MCF 10A (cell line): ENCODE results near the gene MEX3A. TPM values are rescaled to one million over a fixed set of nuclear protein-coding genes. Genes with fewer than 3 reads are reported as not detected.

Experiments used
- BruUV-seq: library from RNA; stranded (reverse); fragments of 400-500 nt; replicated peaks from 2 replicates; lab custom pipeline; 2021; lab: Mats Ljungman, UMichigan
- CTCF ChIA-PET: fragments of 300-600 bp; sonication (Branson Sonifier 250); formaldehyde crosslinking; extraction: SDS; loops from one replicate; lab custom pipeline; 2021; ENCODE audit warnings: antibody characterized with exemption, inconsistent platforms; lab: Yijun Ruan, JAX
- POLR2A ChIA-PET: fragments of 300-600, 350-650 bp; sonication (Branson Sonifier 250); formaldehyde crosslinking; extraction: SDS; loops from one replicate; lab custom pipeline; 2020; ENCODE audit warnings: antibody characterized with exemption, inconsistent platforms; lab: Yijun Ruan, JAX
- DNase-seq: peaks from one replicate; pipeline ENCODE4 v3.0.0-alpha.2; 2018; ENCODE audit not compliant: unreplicated experiment
- H3K27ac Mint-ChIP-seq: one replicate; pipeline ENCODE4 v1.8.0; 2022; ENCODE audit warnings: mild to moderate bottlenecking, low read depth, mixed read lengths; ENCODE audit not compliant: unreplicated experiment
- H3K27me3 Mint-ChIP-seq: one replicate; pipeline ENCODE4 v1.8.0; 2022; ENCODE audit warnings: mixed read lengths; ENCODE audit not compliant: insufficient read depth, unreplicated experiment
- H3K36me3 Mint-ChIP-seq: one replicate; pipeline ENCODE4 v1.8.0; 2022; ENCODE audit warnings: mild to moderate bottlenecking, moderate library complexity, mixed read lengths; ENCODE audit not compliant: insufficient read depth, unreplicated experiment
- H3K4me1 Mint-ChIP-seq: one replicate; pipeline ENCODE4 v1.8.0; 2022; ENCODE audit warnings: mixed read lengths; ENCODE audit not compliant: insufficient read depth, unreplicated experiment
- H3K4me3 Mint-ChIP-seq: one replicate; pipeline ENCODE4 v1.8.0; 2022; ENCODE audit warnings: mild to moderate bottlenecking, moderate library complexity, mixed read lengths; ENCODE audit not compliant: unreplicated experiment
- H3K9me3 Mint-ChIP-seq: one replicate; pipeline ENCODE4 v1.8.0; 2022; ENCODE audit warnings: mixed read lengths; ENCODE audit not compliant: unreplicated experiment
- intact Hi-C: fragments of 100-400 bp; cut with micrococcal nuclease; formaldehyde crosslinking; loops from 2 replicates; pipeline ENCODE4 v1.14.1; 2022
- total RNA-seq: library from RNA; stranded (reverse); gene quantifications from 2 replicates; pipeline ENCODE4 v1.2.3, GENCODE V29; 2022
- TF ChIP-seq, protein P1 (sequence below): fragments of 200-600 bp; IDR thresholded peaks from one replicate; pipeline ENCODE4 v1.8.0; 2022; ENCODE audit warnings: antibody characterized with exemption, mild to moderate bottlenecking; ENCODE audit not compliant: unreplicated experiment

The MEX3A gene
- total RNA-seq, 1 experiment from 2014 or later: 0.91 TPM

DNA sequence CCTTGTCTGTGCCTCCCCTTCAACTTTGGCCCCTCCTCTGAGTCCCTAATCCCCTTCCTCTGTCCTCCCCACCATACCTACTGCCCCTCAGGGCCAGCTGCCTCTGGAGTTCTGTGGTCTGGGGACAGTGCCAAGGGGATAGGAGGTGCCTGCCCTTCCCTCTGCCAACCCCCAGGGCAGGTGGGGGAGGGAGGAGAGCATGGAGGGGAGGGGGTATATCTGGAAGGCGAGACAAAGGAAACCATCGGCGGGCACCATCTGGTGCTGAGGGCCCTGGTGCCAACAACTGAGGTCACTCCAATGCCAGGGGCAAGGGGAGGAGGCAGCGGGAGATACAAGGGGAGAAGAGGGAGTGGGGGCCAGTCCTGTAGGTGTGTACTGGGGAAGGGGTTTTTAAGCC lies 11.7 kb downstream of the MEX3A start:
- TF ChIP-seq, protein P1, sequence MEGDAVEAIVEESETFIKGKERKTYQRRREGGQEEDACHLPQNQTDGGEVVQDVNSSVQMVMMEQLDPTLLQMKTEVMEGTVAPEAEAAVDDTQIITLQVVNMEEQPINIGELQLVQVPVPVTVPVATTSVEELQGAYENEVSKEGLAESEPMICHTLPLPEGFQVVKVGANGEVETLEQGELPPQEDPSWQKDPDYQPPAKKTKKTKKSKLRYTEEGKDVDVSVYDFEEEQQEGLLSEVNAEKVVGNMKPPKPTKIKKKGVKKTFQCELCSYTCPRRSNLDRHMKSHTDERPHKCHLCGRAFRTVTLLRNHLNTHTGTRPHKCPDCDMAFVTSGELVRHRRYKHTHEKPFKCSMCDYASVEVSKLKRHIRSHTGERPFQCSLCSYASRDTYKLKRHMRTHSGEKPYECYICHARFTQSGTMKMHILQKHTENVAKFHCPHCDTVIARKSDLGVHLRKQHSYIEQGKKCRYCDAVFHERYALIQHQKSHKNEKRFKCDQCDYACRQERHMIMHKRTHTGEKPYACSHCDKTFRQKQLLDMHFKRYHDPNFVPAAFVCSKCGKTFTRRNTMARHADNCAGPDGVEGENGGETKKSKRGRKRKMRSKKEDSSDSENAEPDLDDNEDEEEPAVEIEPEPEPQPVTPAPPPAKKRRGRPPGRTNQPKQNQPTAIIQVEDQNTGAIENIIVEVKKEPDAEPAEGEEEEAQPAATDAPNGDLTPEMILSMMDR: no peak
- peaks cover 3% of the 10 kb centered on the region for H3K36me3 Mint-ChIP-seq
- ChIA-PET CTCF (interaction anchor here (0.7 to 1.5 kb wide), 3 partner anchors 11 to 59 kb away, joined by 3 to 5 read pairs (median 4); no protein-coding TSS in a partner anchor), POLR2A (interaction anchor here (0.8 to 1.5 kb wide), 2 partner anchors 26 to 67 kb away, joined by 3 to 4 read pairs; no protein-coding TSS in a partner anchor)
- no peak overlapping the region for H3K4me3 Mint-ChIP-seq
- intact Hi-C loops: no loop called here
- peaks cover 4% of the 10 kb centered on the region for H3K4me1 Mint-ChIP-seq
- H3K9me3 Mint-ChIP-seq: no peaks in the 10 kb centered on the region
- H3K27me3 Mint-ChIP-seq: no peaks in the 10 kb centered on the region
- DNase-seq: no peak
- no peak overlapping the region for H3K27ac Mint-ChIP-seq
- BruUV-seq: no TSS peak

DNA sequence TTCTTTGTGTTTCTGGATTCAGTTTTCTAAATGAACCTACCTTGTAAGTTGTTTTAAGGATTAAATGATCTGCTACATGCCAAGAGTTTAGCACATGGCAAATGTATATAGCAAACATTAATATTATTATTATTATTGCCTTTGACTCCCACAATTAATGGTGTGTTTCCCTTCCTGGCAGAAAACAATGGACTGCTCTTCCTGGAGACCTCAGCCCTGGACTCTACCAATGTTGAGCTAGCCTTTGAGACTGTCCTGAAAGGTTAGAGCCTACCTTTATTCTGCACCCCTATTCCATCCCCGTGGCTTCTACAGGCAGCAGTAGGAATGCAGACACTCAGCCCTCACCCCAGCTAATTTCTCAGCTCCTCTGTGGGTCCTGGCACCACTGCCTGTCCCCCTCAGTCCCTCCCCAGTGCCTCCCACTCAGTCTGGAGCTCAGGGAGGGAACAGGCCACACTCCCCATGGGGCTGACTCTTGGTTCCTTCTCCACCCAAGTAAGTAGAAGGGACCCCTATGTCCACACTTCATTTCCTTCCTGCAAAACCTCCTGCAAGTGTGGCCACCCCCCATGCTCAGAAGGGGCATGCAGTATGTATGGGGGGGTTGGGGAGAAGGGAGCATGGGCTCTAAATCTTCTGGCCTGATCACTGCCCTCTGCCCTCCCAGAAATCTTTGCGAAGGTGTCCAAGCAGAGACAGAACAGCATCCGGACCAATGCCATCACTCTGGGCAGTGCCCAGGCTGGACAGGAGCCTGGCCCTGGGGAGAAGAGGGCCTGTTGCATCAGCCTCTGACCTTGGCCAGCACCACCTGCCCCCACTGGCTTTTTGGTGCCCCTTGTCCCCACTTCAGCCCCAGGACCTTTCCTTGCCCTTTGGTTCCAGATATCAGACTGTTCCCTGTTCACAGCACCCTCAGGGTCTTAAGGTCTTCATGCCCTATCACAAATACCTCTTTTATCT lies 12.5 kb downstream of the MEX3A start:
- no peak overlapping the region for H3K4me3 Mint-ChIP-seq
- intact Hi-C loops: no loop called here
- DNase-seq: no peak
- CTCF ChIA-PET: no interaction called here
- no peaks in the 10 kb centered on the region for H3K4me1 Mint-ChIP-seq
- H3K36me3 Mint-ChIP-seq: no peaks in the 10 kb centered on the region
- no peak overlapping the region for H3K27ac Mint-ChIP-seq
- POLR2A ChIA-PET: interaction anchor here (0.8 kb wide), 1 partner anchor 27 kb away, joined by 3 read pairs; no protein-coding TSS in a partner anchor
- no TSS peak for BruUV-seq
- TF ChIP-seq, protein P1: no peak
- H3K27me3 Mint-ChIP-seq: no peaks in the 10 kb centered on the region
- H3K9me3 Mint-ChIP-seq: no peaks in the 10 kb centered on the region

DNA sequence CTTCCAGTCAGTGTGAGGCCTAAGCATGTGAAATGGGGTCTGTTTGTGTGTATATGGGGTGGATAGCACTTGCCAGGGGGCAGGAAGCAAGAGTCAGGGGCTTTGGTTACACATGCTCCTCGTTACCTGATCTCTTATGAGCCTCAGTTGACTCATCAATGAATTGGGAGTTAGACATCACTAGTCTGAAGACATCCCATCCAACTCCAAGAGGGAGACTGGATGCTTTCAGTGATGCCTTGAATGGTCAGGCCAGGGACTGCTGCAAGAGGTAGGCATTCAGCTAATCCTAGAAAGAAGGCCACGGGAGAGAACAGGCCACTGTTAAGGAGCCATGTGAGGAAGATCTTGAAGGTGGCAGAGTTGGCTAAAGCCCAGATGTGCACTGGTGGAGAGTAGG lies 15.0 kb downstream of the MEX3A start:
- no peaks in the 10 kb centered on the region for H3K27me3 Mint-ChIP-seq
- DNase-seq: no peak
- H3K4me1 Mint-ChIP-seq: peaks cover 8% of the 10 kb centered on the region
- H3K27ac Mint-ChIP-seq: no peak overlapping the region
- ChIA-PET POLR2A (interaction anchor here (1.0 kb wide), 1 partner anchor 17 kb away, joined by 3 read pairs; no protein-coding TSS in a partner anchor), CTCF (interaction anchor here (0.9 to 3.5 kb wide), 10 partner anchors 12 to 129 kb away, joined by 3 to 24 read pairs (median 6); no protein-coding TSS in a partner anchor)
- no peaks in the 10 kb centered on the region for H3K9me3 Mint-ChIP-seq
- H3K36me3 Mint-ChIP-seq: no peaks in the 10 kb centered on the region
- intact Hi-C loops: no loop called here
- TF ChIP-seq, protein P1: no peak
- no peak overlapping the region for H3K4me3 Mint-ChIP-seq
- BruUV-seq: no TSS peak

DNA sequence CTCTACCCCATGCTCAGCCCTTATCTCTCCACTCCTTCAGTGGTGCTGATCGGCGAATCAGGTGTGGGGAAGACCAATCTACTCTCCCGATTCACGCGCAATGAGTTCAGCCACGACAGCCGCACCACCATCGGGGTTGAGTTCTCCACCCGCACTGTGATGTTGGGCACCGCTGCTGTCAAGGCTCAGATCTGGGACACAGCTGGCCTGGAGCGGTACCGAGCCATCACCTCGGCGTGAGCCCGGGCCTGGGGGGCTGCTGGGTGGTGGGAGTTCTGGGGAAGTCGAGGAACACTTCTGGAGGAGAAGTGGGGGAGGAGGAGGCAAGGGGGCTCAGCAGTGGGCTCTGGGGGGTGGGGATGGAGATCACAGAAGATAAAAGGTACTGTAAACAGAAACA lies 16.4 kb downstream of the MEX3A start:
- no peak for DNase-seq

More for the DNA sequence above, 16.4 kb downstream of the MEX3A start:
- ChIA-PET POLR2A (interaction anchor here (0.7 to 1.6 kb wide), 2 partner anchors 12 to 132 kb away, joined by 3 to 6 read pairs; partner anchors contain the start of genes KHDC4 and UBQLN4), CTCF (interaction anchor here (0.6 to 3.5 kb wide), 31 partner anchors 8 to 818 kb away, joined by 3 to 24 read pairs (median 4); partner anchors contain the start of genes MEX3A and SSR2)
- H3K4me3 Mint-ChIP-seq: no peak overlapping the region
- H3K27me3 Mint-ChIP-seq: no peaks in the 10 kb centered on the region
- TF ChIP-seq, protein P1: no peak
- no peak overlapping the region for H3K27ac Mint-ChIP-seq
- no peaks in the 10 kb centered on the region for H3K36me3 Mint-ChIP-seq
- no TSS peak for BruUV-seq
- H3K9me3 Mint-ChIP-seq: no peaks in the 10 kb centered on the region
- peaks cover 18% of the 10 kb centered on the region for H3K4me1 Mint-ChIP-seq
- intact Hi-C loops: loop anchor here (1.0 kb wide), 2 partner anchors 65 to 128 kb away; no protein-coding TSS in a partner anchor
